GM20431 (cell line): ENCODE data around the gene TMEM44.

ENCODE experiments used
- in situ Hi-C: fragments of 300-500 bp; cut with MseI, MboI; formaldehyde crosslinking; loops from one replicate; pipeline ENCODE4 v1.15.0; 2020; ENCODE audit warnings: low sequenced_read_pairs; ENCODE audit not compliant: unreplicated experiment

TMEM44 gene

DNA sequence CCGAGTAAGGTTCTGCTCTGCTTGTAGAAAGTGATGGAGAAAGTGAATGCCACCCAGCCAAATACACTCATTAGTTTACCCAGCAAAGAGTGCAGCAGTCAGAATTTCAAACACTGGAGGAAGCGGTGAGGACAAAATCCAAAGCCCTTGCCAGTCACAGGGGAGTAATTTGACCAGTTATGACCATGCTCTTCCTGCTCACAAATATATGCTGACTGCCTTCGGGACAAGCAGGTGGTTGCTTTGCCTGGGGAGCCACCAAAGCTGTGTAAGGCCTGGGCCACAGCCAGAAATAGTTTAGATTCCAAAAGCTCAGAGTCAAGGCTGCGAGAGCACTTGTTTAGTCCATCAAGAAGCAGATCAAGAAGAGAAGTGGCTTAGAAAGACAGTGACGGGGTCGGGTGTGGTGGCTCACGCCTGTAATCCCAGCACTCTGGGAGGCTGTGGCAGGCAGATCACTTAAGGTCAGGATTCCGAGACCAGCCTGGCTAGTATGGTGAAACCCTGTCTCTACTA, 95.4 kb downstream of the TMEM44 start:
- in situ Hi-C loops: no loop called here
